Measurements from ENCODE around the gene DNAH2. TPM values are rescaled to one million over a fixed set of nuclear protein-coding genes. Genes with fewer than 3 reads are reported as not detected.

Gene DNAH2
- total and polyA plus RNA-seq, 4 experiments from 2014 or later = not detected

DNA sequence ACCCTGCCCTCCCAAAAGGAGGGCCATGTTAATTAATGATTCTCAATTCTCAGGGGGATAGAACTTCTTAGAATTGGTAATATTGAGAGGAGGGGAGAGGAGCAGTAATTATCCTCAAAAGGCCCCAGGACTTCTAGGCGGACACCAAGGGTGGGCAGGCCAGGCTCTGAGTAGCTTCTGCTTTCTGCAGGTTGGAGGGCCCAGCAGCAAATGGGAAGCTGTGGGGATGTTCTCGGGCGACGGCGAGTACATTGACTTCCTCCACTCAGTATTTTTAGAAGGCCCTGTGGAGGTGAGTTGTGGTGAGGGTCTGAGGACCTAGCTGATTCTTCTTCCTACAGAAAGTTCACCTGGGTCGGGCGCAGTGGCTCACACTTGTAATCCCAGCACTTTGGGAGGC lies 57.5 kb downstream of the DNAH2 start:
- Histone ChIP-seq H3K9me3 (ENCODE audit: control insufficient read depth in 1 of 2, low read length in 2 of 2) (no peaks in the 10 kb centered on the region), H3K36me3 (ENCODE audit: insufficient read depth, low read length) (no peaks in the 10 kb centered on the region), H3K4me3 (ENCODE audit: low read length in 2 of 2) (no peak overlapping the region), H3K27ac (ENCODE audit: low read depth, low read length) (no peak overlapping the region), H3K27me3 (ENCODE audit: insufficient read depth, low read length) (peaks cover 4% of the 10 kb centered on the region), H3K4me1 (ENCODE audit: insufficient read depth, low read length) (no peaks in the 10 kb centered on the region)
- Mint-ChIP-seq H3K4me3 (no peak overlapping the region), H3K27ac (no peak overlapping the region), H3K27me3 (peaks cover 27 to 41% of the 10 kb centered on the region in 2 donors), H3K9me3 (peaks cover 0 to 2% (median 0%) of the 10 kb centered on the region in 8 donors), H3K4me1 (peaks cover 0 to 1% (median 0%) of the 10 kb centered on the region in 4 donors), H3K36me3 (no peaks in the 10 kb centered on the region)
- CTCF ChIA-PET (ENCODE audit: partially characterized antibody) = interaction anchor here (0.5 kb wide), 1 partner anchor 1217 kb away, joined by 3 read pairs; no protein-coding TSS in a partner anchor
- DNase-seq = no peak
- intact Hi-C loops (cut with micrococcal nuclease) = no loop called here
- POLR2A ChIA-PET (ENCODE audit: partially characterized antibody) = no interaction called here

DNA sequence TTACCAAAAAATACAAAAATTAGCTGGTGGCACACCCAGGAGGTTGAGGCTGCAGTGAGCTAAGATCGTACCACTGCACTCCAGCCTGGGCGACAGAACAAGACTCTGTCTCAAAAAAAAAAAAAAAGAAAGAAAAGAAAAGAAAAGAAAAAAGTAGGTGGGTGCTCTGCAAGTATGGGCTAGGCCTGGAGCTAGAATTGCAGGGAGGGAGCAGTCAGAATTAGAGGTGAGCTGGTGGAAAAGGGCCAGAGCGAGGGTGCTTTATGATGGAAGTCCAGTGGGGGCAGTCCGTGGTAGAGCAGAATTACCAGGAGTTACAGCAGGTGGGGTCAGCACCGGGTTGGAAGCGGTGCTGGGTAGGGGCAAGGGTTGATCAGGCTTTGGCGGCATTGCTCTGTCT lies 59.5 kb downstream of the DNAH2 start:
- H3K27ac Mint-ChIP-seq = no peak overlapping the region
- CTCF ChIA-PET (ENCODE audit: partially characterized antibody) = no interaction called here
- intact Hi-C loops (cut with micrococcal nuclease) = no loop called here
- H3K4me1 ChIP-seq (ENCODE audit: insufficient read depth, low read length) = no peaks in the 10 kb centered on the region
- no peak overlapping the region for H3K27ac ChIP-seq (ENCODE audit: low read depth, low read length)
- H3K4me1 Mint-ChIP-seq = peaks cover 0 to 1% (median 0%) of the 10 kb centered on the region in 4 donors
- no peaks in the 10 kb centered on the region for H3K36me3 ChIP-seq (ENCODE audit: insufficient read depth, low read length)
- POLR2A ChIA-PET (ENCODE audit: partially characterized antibody) = no interaction called here
- H3K9me3 Mint-ChIP-seq = peaks cover 0 to 2% (median 0%) of the 10 kb centered on the region in 8 donors
- no peak overlapping the region for H3K4me3 ChIP-seq (ENCODE audit: low read length in 2 of 2)
- peaks cover 7% of the 10 kb centered on the region for H3K27me3 ChIP-seq (ENCODE audit: insufficient read depth, low read length)
- no peaks in the 10 kb centered on the region for H3K9me3 ChIP-seq (ENCODE audit: control insufficient read depth in 1 of 2, low read length in 2 of 2)
- H3K27me3 Mint-ChIP-seq = peaks cover 17 to 37% of the 10 kb centered on the region in 2 donors
- H3K4me3 Mint-ChIP-seq = no peak overlapping the region
- no peak for DNase-seq
- no peaks in the 10 kb centered on the region for H3K36me3 Mint-ChIP-seq

DNA sequence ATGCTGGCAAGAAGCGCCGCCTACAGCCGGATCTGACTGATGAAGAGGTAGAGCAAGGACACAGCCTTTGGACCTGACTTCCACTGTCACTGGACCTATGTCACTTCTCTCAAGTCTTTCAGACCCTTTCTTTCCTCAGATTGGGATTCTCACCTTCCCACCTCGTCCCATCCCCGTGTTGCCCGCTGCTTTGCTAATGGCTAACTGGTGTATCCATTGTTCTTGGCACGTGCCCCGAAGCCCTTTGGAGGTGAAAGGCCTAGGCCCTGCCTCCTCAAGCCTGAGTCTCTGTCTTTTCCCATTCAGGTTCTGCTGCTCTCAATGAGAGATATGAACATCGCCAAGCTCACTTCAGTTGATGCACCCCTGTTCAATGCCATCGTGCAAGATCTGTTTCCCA lies 63.2 kb downstream of the DNAH2 start:
- H3K4me1 ChIP-seq (ENCODE audit: insufficient read depth, low read length) = no peaks in the 10 kb centered on the region
- no peak for DNase-seq
- H3K27ac ChIP-seq (ENCODE audit: low read depth, low read length) = no peak overlapping the region
- no peak overlapping the region for H3K4me3 ChIP-seq (ENCODE audit: low read length in 2 of 2)
- ChIA-PET CTCF (ENCODE audit: partially characterized antibody) (no interaction called here), POLR2A (ENCODE audit: partially characterized antibody) (no interaction called here)
- intact Hi-C loops (cut with micrococcal nuclease) = no loop called here
- H3K36me3 Mint-ChIP-seq = no peaks in the 10 kb centered on the region
- H3K4me3 Mint-ChIP-seq = no peak overlapping the region
- H3K27me3 Mint-ChIP-seq = peaks cover 8 to 19% of the 10 kb centered on the region in 2 donors
- H3K4me1 Mint-ChIP-seq = peaks cover 0 to 2% (median 0%) of the 10 kb centered on the region in 4 donors
- H3K27me3 ChIP-seq (ENCODE audit: insufficient read depth, low read length) = peaks cover 7% of the 10 kb centered on the region
- H3K27ac Mint-ChIP-seq = no peak overlapping the region
- peaks cover 0 to 3% (median 0%) of the 10 kb centered on the region in 8 donors for H3K9me3 Mint-ChIP-seq
- H3K9me3 ChIP-seq (ENCODE audit: control insufficient read depth in 1 of 2, low read length in 2 of 2) = no peaks in the 10 kb centered on the region
- H3K36me3 ChIP-seq (ENCODE audit: insufficient read depth, low read length) = no peaks in the 10 kb centered on the region

DNA sequence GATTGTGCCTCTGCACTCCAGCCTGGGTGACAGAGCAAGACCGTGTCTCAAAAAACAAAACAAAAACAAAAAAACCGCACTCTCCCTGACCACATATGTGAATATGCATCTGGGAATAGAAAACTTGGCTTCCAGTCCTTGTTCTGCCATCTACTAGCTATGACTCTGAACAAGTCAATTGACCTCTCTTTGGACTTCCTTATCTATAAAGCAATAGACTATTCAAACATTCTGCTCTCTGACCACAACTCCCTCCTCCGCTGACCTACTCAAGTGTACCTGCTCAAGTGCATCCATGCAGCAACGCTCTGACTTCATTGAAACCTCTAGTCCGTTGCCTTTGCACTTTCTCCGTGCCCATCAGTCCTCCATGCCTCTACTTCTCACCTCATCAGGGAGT lies 63.9 kb downstream of the DNAH2 start:
- H3K4me3 Mint-ChIP-seq = no peak overlapping the region
- peaks cover 6 to 14% of the 10 kb centered on the region in 2 donors for H3K27me3 Mint-ChIP-seq
- ChIA-PET CTCF (ENCODE audit: partially characterized antibody) (no interaction called here), POLR2A (ENCODE audit: partially characterized antibody) (no interaction called here)
- no peaks in the 10 kb centered on the region for H3K36me3 Mint-ChIP-seq
- no peaks in the 10 kb centered on the region for H3K4me1 ChIP-seq (ENCODE audit: insufficient read depth, low read length)
- no peak overlapping the region for H3K4me3 ChIP-seq (ENCODE audit: low read length in 2 of 2)
- no peak overlapping the region for H3K27ac ChIP-seq (ENCODE audit: low read depth, low read length)
- H3K36me3 ChIP-seq (ENCODE audit: insufficient read depth, low read length) = no peaks in the 10 kb centered on the region
- no peak for DNase-seq
- H3K27me3 ChIP-seq (ENCODE audit: insufficient read depth, low read length) = peaks cover 7% of the 10 kb centered on the region
- intact Hi-C loops (cut with micrococcal nuclease) = no loop called here
- no peak overlapping the region for H3K27ac Mint-ChIP-seq
- no peaks in the 10 kb centered on the region for H3K9me3 ChIP-seq (ENCODE audit: control insufficient read depth in 1 of 2, low read length in 2 of 2)
- peaks cover 0 to 2% (median 0%) of the 10 kb centered on the region in 4 donors for H3K4me1 Mint-ChIP-seq
- peaks cover 0 to 1% (median 0%) of the 10 kb centered on the region in 8 donors for H3K9me3 Mint-ChIP-seq

DNA sequence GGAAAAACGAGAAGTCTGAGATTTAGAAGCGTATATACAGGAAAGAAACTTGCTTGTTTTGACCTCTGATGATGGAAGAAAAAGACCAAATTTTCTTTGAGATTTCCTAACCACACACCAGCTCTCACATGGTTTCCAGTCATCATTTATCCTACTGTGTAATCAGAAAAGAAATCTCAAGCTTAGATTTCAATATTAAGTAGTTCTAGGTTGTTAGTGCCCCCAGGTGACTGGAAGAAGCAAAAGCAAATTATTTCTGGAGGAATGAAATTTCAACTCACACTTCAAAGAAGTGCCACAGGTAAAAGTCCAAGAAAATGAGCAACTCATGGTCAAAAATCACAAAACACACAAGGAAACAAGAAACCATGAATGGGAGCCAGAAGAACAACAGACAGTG lies 64.7 kb downstream of the DNAH2 start:
- Mint-ChIP-seq H3K4me1 (peaks cover 0 to 2% (median 0%) of the 10 kb centered on the region in 4 donors), H3K9me3 (peaks cover 0 to 1% (median 0%) of the 10 kb centered on the region in 8 donors), H3K27me3 (peaks cover 6 to 9% of the 10 kb centered on the region in 2 donors), H3K27ac (no peak overlapping the region), H3K4me3 (peak overlapping the region in 1 of 8 donors; percentile 23), H3K36me3 (no peaks in the 10 kb centered on the region)
- peaks cover 7% of the 10 kb centered on the region for H3K27me3 ChIP-seq (ENCODE audit: insufficient read depth, low read length)
- H3K36me3 ChIP-seq (ENCODE audit: insufficient read depth, low read length) = no peaks in the 10 kb centered on the region
- H3K27ac ChIP-seq (ENCODE audit: low read depth, low read length) = no peak overlapping the region
- POLR2A ChIA-PET (ENCODE audit: partially characterized antibody) = no interaction called here
- no peaks in the 10 kb centered on the region for H3K4me1 ChIP-seq (ENCODE audit: insufficient read depth, low read length)
- intact Hi-C loops (cut with micrococcal nuclease) = no loop called here
- H3K4me3 ChIP-seq (ENCODE audit: low read length in 2 of 2) = no peak overlapping the region
- CTCF ChIA-PET (ENCODE audit: partially characterized antibody) = no interaction called here
- no peaks in the 10 kb centered on the region for H3K9me3 ChIP-seq (ENCODE audit: control insufficient read depth in 1 of 2, low read length in 2 of 2)
- DNase-seq = no peak

DNA sequence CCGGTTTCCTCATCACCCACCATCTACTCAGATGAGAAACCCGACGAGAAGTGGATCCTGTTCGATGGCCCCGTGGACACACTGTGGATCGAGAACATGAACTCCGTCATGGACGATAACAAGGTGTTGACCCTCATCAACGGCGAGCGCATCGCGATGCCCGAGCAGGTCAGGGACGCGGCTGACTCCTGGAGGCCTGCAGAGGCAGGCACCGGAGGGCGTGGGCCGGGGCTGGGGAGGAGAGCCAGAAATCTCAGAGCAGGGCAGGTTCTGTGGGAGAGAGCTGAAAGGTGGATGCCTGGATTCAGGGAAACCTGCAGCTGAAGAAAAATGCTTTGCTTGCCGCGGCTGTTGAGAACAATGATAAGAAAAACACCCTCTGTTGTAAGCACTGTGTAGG lies 69.3 kb downstream of the DNAH2 start:
- Histone ChIP-seq H3K4me3 (ENCODE audit: low read length in 2 of 2) (no peak overlapping the region), H3K27me3 (ENCODE audit: insufficient read depth, low read length) (no peaks in the 10 kb centered on the region), H3K4me1 (ENCODE audit: insufficient read depth, low read length) (no peaks in the 10 kb centered on the region), H3K27ac (ENCODE audit: low read depth, low read length) (no peak overlapping the region), H3K9me3 (ENCODE audit: control insufficient read depth in 1 of 2, low read length in 2 of 2) (no peaks in the 10 kb centered on the region), H3K36me3 (ENCODE audit: insufficient read depth, low read length) (no peaks in the 10 kb centered on the region)
- ChIA-PET CTCF (ENCODE audit: partially characterized antibody) (no interaction called here), POLR2A (ENCODE audit: partially characterized antibody) (no interaction called here)
- peaks cover 0 to 2% (median 0%) of the 10 kb centered on the region in 4 donors for H3K4me1 Mint-ChIP-seq
- no peak for DNase-seq
- no peak overlapping the region for H3K4me3 Mint-ChIP-seq
- H3K36me3 Mint-ChIP-seq = no peaks in the 10 kb centered on the region
- H3K9me3 Mint-ChIP-seq = peaks cover 0 to 1% (median 0%) of the 10 kb centered on the region in 8 donors
- no peak overlapping the region for H3K27ac Mint-ChIP-seq
- intact Hi-C loops (cut with micrococcal nuclease) = no loop called here
- peaks cover 6% of the 10 kb centered on the region in 2 donors for H3K27me3 Mint-ChIP-seq

DNA sequence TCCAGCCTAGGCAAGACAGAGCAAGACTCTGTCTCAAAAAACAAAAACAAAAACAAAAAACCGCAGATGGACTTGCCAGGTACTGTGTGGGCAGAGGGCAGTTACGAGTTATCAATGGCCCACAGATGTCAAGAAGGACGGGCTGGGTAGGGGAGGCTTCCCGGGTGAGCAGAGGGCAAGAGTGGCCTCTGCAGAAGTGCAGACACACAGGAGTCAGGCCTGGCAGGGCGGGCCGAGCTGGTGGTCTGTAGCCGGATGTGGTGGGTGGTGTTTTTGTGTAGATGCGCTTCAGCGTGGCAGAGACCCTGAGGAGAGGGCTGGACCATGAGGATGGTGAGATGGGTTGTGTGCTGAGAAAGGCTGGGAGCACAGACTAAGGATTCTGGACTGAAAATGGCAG lies 71.6 kb downstream of the DNAH2 start:
- H3K9me3 ChIP-seq (ENCODE audit: control insufficient read depth in 1 of 2, low read length in 2 of 2) = no peaks in the 10 kb centered on the region
- CTCF ChIA-PET (ENCODE audit: partially characterized antibody) = no interaction called here
- no peak overlapping the region for H3K27ac Mint-ChIP-seq
- no peaks in the 10 kb centered on the region for H3K36me3 Mint-ChIP-seq
- no peaks in the 10 kb centered on the region for H3K27me3 ChIP-seq (ENCODE audit: insufficient read depth, low read length)
- H3K27me3 Mint-ChIP-seq = peaks cover 1 to 2% of the 10 kb centered on the region in 2 donors
- no peak overlapping the region for H3K4me3 ChIP-seq (ENCODE audit: low read length in 2 of 2)
- H3K27ac ChIP-seq (ENCODE audit: low read depth, low read length) = no peak overlapping the region
- intact Hi-C loops (cut with micrococcal nuclease) = no loop called here
- DNase-seq = no peak
- no peaks in the 10 kb centered on the region for H3K36me3 ChIP-seq (ENCODE audit: insufficient read depth, low read length)
- POLR2A ChIA-PET (ENCODE audit: partially characterized antibody) = no interaction called here
- no peaks in the 10 kb centered on the region for H3K9me3 Mint-ChIP-seq
- no peaks in the 10 kb centered on the region for H3K4me1 Mint-ChIP-seq
- H3K4me1 ChIP-seq (ENCODE audit: insufficient read depth, low read length) = no peaks in the 10 kb centered on the region
- H3K4me3 Mint-ChIP-seq = no peak overlapping the region

DNA sequence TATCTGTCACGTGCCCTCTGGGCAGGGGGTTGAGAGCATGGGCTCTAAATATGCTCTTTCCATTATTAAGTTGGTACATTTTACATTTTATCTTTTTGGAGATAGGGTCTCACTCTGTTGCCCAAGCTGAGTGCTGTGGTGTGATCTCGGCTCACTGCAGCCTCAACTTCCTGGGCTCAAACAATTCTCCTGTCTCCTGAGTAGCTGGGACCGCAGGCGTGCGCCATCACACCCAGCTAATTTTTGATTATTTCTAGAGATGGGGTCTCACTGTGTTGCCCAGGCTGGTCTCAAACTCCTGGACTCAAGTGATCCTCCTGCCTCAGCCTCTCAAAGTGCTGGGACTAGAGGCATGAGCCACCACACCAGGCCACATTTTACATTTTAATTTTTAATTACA lies 72.6 kb downstream of the DNAH2 start:
- no peak for DNase-seq
- ChIA-PET CTCF (ENCODE audit: partially characterized antibody) (no interaction called here), POLR2A (ENCODE audit: partially characterized antibody) (no interaction called here)
- no peaks in the 10 kb centered on the region for H3K36me3 ChIP-seq (ENCODE audit: insufficient read depth, low read length)
- H3K27ac ChIP-seq (ENCODE audit: low read depth, low read length) = no peak overlapping the region
- intact Hi-C loops (cut with micrococcal nuclease) = no loop called here
- no peaks in the 10 kb centered on the region for H3K4me1 ChIP-seq (ENCODE audit: insufficient read depth, low read length)
- H3K27me3 ChIP-seq (ENCODE audit: insufficient read depth, low read length) = no peaks in the 10 kb centered on the region
- no peaks in the 10 kb centered on the region for H3K9me3 ChIP-seq (ENCODE audit: control insufficient read depth in 1 of 2, low read length in 2 of 2)
- H3K36me3 Mint-ChIP-seq = no peaks in the 10 kb centered on the region
- H3K4me3 ChIP-seq (ENCODE audit: low read length in 2 of 2) = no peak overlapping the region
- H3K4me1 Mint-ChIP-seq = no peaks in the 10 kb centered on the region
- no peaks in the 10 kb centered on the region for H3K9me3 Mint-ChIP-seq
- no peak overlapping the region for H3K4me3 Mint-ChIP-seq
- H3K27me3 Mint-ChIP-seq = peaks cover 1 to 2% of the 10 kb centered on the region in 2 donors
- no peak overlapping the region for H3K27ac Mint-ChIP-seq
